ENCODE results near the gene RALY.

- no peak for TF ChIP-seq CTCF (IDR thresholded peaks at IDR 0.05 in 2 of 3, conservative IDR thresholded peaks at IDR 0.05 in 1 of 3; ENCODE audit: borderline replicate concordance in 1 of 3, insufficient read depth in 1 of 3, low read depth in 2 of 3, low read length in 2 of 3)
- no peak for TF ChIP-seq SP1 (IDR thresholded peaks at IDR 0.05; ENCODE audit: low read depth)
- TF ChIP-seq POLR2A (IDR thresholded peaks at IDR 0.05; ENCODE audit: borderline replicate concordance, extremely low read depth, insufficient read depth, insufficient read length): no peak
- TF ChIP-seq EGR1 (IDR thresholded peaks at IDR 0.05; ENCODE audit: low read depth): no peak
- TF ChIP-seq POLR2AphosphoS5 (IDR thresholded peaks at IDR 0.05; ENCODE audit: low read depth, low read length): no peak
- TF ChIP-seq ELF1 (IDR thresholded peaks at IDR 0.05; ENCODE audit: borderline replicate concordance, low read depth): no peak
- no peak for TF ChIP-seq RAD21 (IDR thresholded peaks at IDR 0.05; ENCODE audit: low read depth)
- no peak for TF ChIP-seq EZH2phosphoT487 (IDR thresholded peaks at IDR 0.05; ENCODE audit: borderline replicate concordance)
- TF ChIP-seq MAX (IDR thresholded peaks at IDR 0.05): no peak
- TF ChIP-seq FOSL1 (IDR thresholded peaks at IDR 0.05; ENCODE audit: low read depth): no peak
- no peak for TF ChIP-seq REST (IDR thresholded peaks at IDR 0.05; ENCODE audit: low read depth)
Measured at GRCh38 chr20:34070079-34070439, 76.3 kb downstream of the RALY start.

Measured in HCT116 (cell line).